CD4-positive, alpha-beta T cell treated with Interleukin-4 for 1 hour (primary cell): ENCODE measurements around the gene DTNBP1.
"Not testable (repeated sequence)": the region's sequence is repeated elsewhere in the genome, so short reads cannot be mapped to it uniquely, and the experiment has no call there.

ENCODE experiments used
- DNase-seq, 2 donors: peaks; one replicate each; pipeline ENCODE4 v3.0.0-alpha.2; 2020 to 2022

Gene DTNBP1

GRCh38 chr6:15666896-15667295, 4.1 kb upstream of the DTNBP1 start:
- not testable (repeated sequence) for DNase-seq

- no peak for DNase-seq
Observed at GRCh38 chr6:15665237-15665636, 2.4 kb upstream of the DTNBP1 start.

GRCh38 chr6:15663130-15663871, 473 bp upstream of the DTNBP1 start:
- DNase-seq, result no peak

GRCh38 chr6:15661853-15662325, 939 bp downstream of the DTNBP1 start:
- DNase-seq, result no peak

GRCh38 chr6:15659181-15659580, 3.6 kb downstream of the DTNBP1 start:
- DNase-seq, result no peak

GRCh38 chr6:15658181-15658744, 4.6 kb downstream of the DTNBP1 start:
- peak in 1 of 2 donors; percentile 15 for DNase-seq

- no peak for DNase-seq
Observed at GRCh38 chr6:15657290-15657689, 5.5 kb downstream of the DTNBP1 start.

- no peak for DNase-seq
Observed at GRCh38 chr6:15656145-15656544, 6.7 kb downstream of the DTNBP1 start.

GRCh38 chr6:15654250-15654649, 8.6 kb downstream of the DTNBP1 start:
- DNase-seq, result no peak

- DNase-seq, result no peak
Observed at GRCh38 chr6:15653581-15653980, 9.2 kb downstream of the DTNBP1 start.

GRCh38 chr6:15650004-15650559, 12.7 kb downstream of the DTNBP1 start:
- not testable (repeated sequence) for DNase-seq

GRCh38 chr6:15644904-15645303, 17.9 kb downstream of the DTNBP1 start:
- no peak for DNase-seq

- DNase-seq, result no peak
Observed at GRCh38 chr6:15643542-15643941, 19.3 kb downstream of the DTNBP1 start.

- no peak for DNase-seq
Observed at GRCh38 chr6:15642276-15642675, 20.6 kb downstream of the DTNBP1 start.

GRCh38 chr6:15638373-15638772, 24.5 kb downstream of the DTNBP1 start:
- no peak for DNase-seq

- no peak for DNase-seq
Observed at GRCh38 chr6:15631432-15631831, 31.4 kb downstream of the DTNBP1 start.

- no peak for DNase-seq
Observed at GRCh38 chr6:15630202-15630601, 32.6 kb downstream of the DTNBP1 start.

GRCh38 chr6:15629487-15629886, 33.3 kb downstream of the DTNBP1 start:
- no peak for DNase-seq

- DNase-seq, result peak in 1 of 2 donors; percentile 26
Observed at GRCh38 chr6:15628499-15629131, 34.2 kb downstream of the DTNBP1 start.

- DNase-seq, result no peak
Observed at GRCh38 chr6:15627821-15628220, 35.0 kb downstream of the DTNBP1 start.

GRCh38 chr6:15626878-15627674, 35.8 kb downstream of the DTNBP1 start:
- no peak for DNase-seq

GRCh38 chr6:15626160-15626559, 36.7 kb downstream of the DTNBP1 start:
- no peak for DNase-seq
